Loucy (cell line): ENCODE results near the gene TBX19.

ENCODE experiments used
- EZH2phosphoT487 ChIP-seq: fragments of 200-600 bp; IDR thresholded peaks from 2 replicates; pipeline ENCODE4 v1.6.1; 2018; ENCODE audit warnings: antibody characterized with exemption, mild to moderate bottlenecking, moderate library complexity, borderline replicate concordance
- TF ChIP-seq, protein P1 (sequence below): fragments of 200-600 bp; sonication (generic); conservative IDR thresholded peaks from 2 replicates; pipeline ENCODE4 v1.5.1; 2014; ENCODE audit warnings: mild to moderate bottlenecking, antibody characterized with exemption, low read length

DNA sequence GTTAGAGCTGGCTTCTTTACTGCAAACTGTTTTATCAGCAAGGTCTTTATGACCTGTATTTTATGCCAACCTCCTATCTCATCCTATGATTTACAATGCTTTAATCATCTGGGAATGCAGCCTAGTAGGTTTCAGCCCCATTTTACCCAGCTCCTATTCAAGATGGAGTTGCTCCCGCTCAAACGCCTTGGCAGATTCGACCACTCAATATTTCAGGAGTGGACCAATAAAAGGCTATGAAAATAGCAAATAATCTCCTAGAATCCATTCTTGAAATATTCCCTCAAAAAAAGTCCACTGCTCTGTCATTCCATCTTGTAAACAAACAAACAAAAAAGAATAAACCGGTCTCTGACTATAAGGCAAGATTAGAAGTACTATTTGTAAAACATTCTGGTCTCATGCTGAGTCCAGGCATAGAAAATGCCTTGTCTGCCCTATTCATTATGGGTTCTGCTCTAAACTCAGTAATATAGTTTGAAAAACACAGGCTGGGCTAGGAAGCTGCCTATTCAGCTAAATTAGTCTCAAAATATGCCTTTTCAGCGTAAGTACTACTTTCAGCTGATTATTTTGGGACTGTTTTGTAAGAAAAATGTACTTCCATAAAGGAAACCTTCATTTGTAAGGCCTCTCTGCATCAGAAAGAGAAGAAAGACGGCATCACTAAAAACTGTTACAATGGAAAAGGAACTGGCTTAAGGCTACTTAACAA is 53.0 kb downstream of the TBX19 start:
- TF ChIP-seq, protein P1, sequence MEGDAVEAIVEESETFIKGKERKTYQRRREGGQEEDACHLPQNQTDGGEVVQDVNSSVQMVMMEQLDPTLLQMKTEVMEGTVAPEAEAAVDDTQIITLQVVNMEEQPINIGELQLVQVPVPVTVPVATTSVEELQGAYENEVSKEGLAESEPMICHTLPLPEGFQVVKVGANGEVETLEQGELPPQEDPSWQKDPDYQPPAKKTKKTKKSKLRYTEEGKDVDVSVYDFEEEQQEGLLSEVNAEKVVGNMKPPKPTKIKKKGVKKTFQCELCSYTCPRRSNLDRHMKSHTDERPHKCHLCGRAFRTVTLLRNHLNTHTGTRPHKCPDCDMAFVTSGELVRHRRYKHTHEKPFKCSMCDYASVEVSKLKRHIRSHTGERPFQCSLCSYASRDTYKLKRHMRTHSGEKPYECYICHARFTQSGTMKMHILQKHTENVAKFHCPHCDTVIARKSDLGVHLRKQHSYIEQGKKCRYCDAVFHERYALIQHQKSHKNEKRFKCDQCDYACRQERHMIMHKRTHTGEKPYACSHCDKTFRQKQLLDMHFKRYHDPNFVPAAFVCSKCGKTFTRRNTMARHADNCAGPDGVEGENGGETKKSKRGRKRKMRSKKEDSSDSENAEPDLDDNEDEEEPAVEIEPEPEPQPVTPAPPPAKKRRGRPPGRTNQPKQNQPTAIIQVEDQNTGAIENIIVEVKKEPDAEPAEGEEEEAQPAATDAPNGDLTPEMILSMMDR: no peak
- no peak for TF ChIP-seq EZH2phosphoT487
